GM21381 (cell line): ENCODE measurements around the gene ARHGAP26.

Source experiments
- ATAC-seq: cut with Tn5 transposase; IDR thresholded peaks from one replicate; pipeline ENCODE4 v1.9.1; 2021; ENCODE audit warnings: mild to moderate bottlenecking, moderate library complexity; ENCODE audit not compliant: unreplicated experiment

Gene ARHGAP26

GRCh38 chr5:142828797-142829535 is 58.8 kb downstream of the ARHGAP26 start:
- ATAC-seq: no peak

GRCh38 chr5:142829801-142830220 is 59.6 kb downstream of the ARHGAP26 start:
- no peak for ATAC-seq

- ATAC-seq: no peak
Measured at GRCh38 chr5:142830241-142831008, 60.2 kb downstream of the ARHGAP26 start.

GRCh38 chr5:142831009-142831383 is 60.8 kb downstream of the ARHGAP26 start:
- no peak for ATAC-seq

GRCh38 chr5:142832263-142832662 is 62.1 kb downstream of the ARHGAP26 start:
- ATAC-seq: no peak

GRCh38 chr5:142833517-142834449 is 63.6 kb downstream of the ARHGAP26 start:
- ATAC-seq: no peak

- no peak for ATAC-seq
Measured at GRCh38 chr5:142834504-142834903, 64.3 kb downstream of the ARHGAP26 start.

GRCh38 chr5:142835540-142835939 is 65.4 kb downstream of the ARHGAP26 start:
- ATAC-seq: no peak

- ATAC-seq: peak; percentile 57
Measured at GRCh38 chr5:142836048-142836447, 65.9 kb downstream of the ARHGAP26 start.

- no peak for ATAC-seq
Measured at GRCh38 chr5:142837081-142837725, 67.0 kb downstream of the ARHGAP26 start.

- no peak for ATAC-seq
Measured at GRCh38 chr5:142838845-142839244, 68.7 kb downstream of the ARHGAP26 start.

GRCh38 chr5:142839711-142840346 is 69.7 kb downstream of the ARHGAP26 start:
- no peak for ATAC-seq

- no peak for ATAC-seq
Measured at GRCh38 chr5:142840575-142840974, 70.4 kb downstream of the ARHGAP26 start.

- no peak for ATAC-seq
Measured at GRCh38 chr5:142841511-142842265, 71.5 kb downstream of the ARHGAP26 start.

GRCh38 chr5:142842994-142843905 is 73.1 kb downstream of the ARHGAP26 start:
- ATAC-seq: no peak

GRCh38 chr5:142844866-142845265 is 74.7 kb downstream of the ARHGAP26 start:
- ATAC-seq: no peak

GRCh38 chr5:142845402-142845921 is 75.3 kb downstream of the ARHGAP26 start:
- ATAC-seq: peak; percentile 40

- peak; percentile 46 for ATAC-seq
Measured at GRCh38 chr5:142845954-142846398, 75.8 kb downstream of the ARHGAP26 start.
